Left cardiac atrium (tissue), 4 donors: ENCODE data around the gene TBCD. TPM values are rescaled to one million over a fixed set of nuclear protein-coding genes. Genes with fewer than 3 reads are reported as not detected.

Source experiments
- ATAC-seq, 2 donors: fragments of 200-7000 bp; cut with Tn5 transposase; one replicate each; pipeline ENCODE4 v1.9.1; 2020; ENCODE audit warnings: mild to moderate bottlenecking in 2 of 2, moderate library complexity in 2 of 2
- DNase-seq: peaks from one replicate; pipeline ENCODE4 v3.0.0-alpha.2; 2020
- intact Hi-C, 2 donors: fragments of 100-400 bp; cut with DNase I; formaldehyde crosslinking; loops; one replicate each; pipeline versions ENCODE4 v1.14.1 to v1.15.1; 2022 to 2023
- total RNA-seq, 2 donors: library from RNA; stranded (reverse); fragmentation: NEBNext Ultra II Directional; extraction: Animal tissue kit (Norgen Biotek cat#: 25700); gene quantifications; one replicate each; pipeline ENCODE4 v1.2.1, GENCODE V29; 2021
- donor health status: DM: no; HTN: yes; CAD: no.
- donor health status: DM: no; HTN: yes; CAD: no; lungs with severe emphysema.
- donor health status: DM: yes; HTN: yes; CAD: no.
- donor health status: Dilated cardiomyopathy.

Gene TBCD
- total RNA-seq, 2 donors from 2014 or later, result 37.0 to 59.8 TPM

- ATAC-seq, result no peak
- intact Hi-C loops, result no loop called here
- DNase-seq, result no peak
Observed at GRCh38 chr17:82802075-82802780, 50.4 kb downstream of the TBCD start.

GRCh38 chr17:82803185-82803584 lies 51.3 kb downstream of the TBCD start:
- intact Hi-C loops, result no loop called here
- ATAC-seq (no peak), DNase-seq (no peak)

GRCh38 chr17:82803606-82804005 lies 51.7 kb downstream of the TBCD start:
- intact Hi-C loops, result no loop called here

GRCh38 chr17:82804442-82805191 lies 52.8 kb downstream of the TBCD start:
- DNase-seq (peak; percentile 83), ATAC-seq (peak; percentile 91 to 92)
- intact Hi-C loops, result no loop called here

More at GRCh38 chr17:82803606-82804005, 51.7 kb downstream of the TBCD start:
- DNase-seq (no peak), ATAC-seq (no peak)

GRCh38 chr17:82805254-82805653 lies 53.4 kb downstream of the TBCD start:
- no peak for ATAC-seq
- intact Hi-C loops, result no loop called here
- DNase-seq, result no peak

- intact Hi-C loops, result no loop called here
- DNase-seq (no peak), ATAC-seq (no peak)
Observed at GRCh38 chr17:82805823-82806222, 54.0 kb downstream of the TBCD start.

GRCh38 chr17:82806645-82807044 lies 54.8 kb downstream of the TBCD start:
- intact Hi-C loops, result no loop called here
- DNase-seq, result no peak
- no peak for ATAC-seq

GRCh38 chr17:82807101-82807500 lies 55.2 kb downstream of the TBCD start:
- intact Hi-C loops, result no loop called here
- ATAC-seq (no peak), DNase-seq (no peak)

GRCh38 chr17:82807562-82807961 lies 55.7 kb downstream of the TBCD start:
- intact Hi-C loops, result no loop called here
- ATAC-seq (no peak), DNase-seq (no peak)

GRCh38 chr17:82808006-82808405 lies 56.1 kb downstream of the TBCD start:
- intact Hi-C loops, result no loop called here
- ATAC-seq, result no peak
- no peak for DNase-seq

GRCh38 chr17:82808921-82809905 lies 57.3 kb downstream of the TBCD start:
- DNase-seq, result no peak
- ATAC-seq, result no peak
- intact Hi-C loops, result no loop called here

- intact Hi-C loops, result no loop called here
- no peak for DNase-seq
- no peak for ATAC-seq
Observed at GRCh38 chr17:82810644-82811430, 59.0 kb downstream of the TBCD start.

GRCh38 chr17:82812058-82812457 lies 60.2 kb downstream of the TBCD start:
- ATAC-seq, result no peak
- intact Hi-C loops, result no loop called here
- DNase-seq, result no peak

GRCh38 chr17:82812601-82813000 lies 60.7 kb downstream of the TBCD start:
- ATAC-seq (no peak), DNase-seq (no peak)

GRCh38 chr17:82813299-82814051 lies 61.6 kb downstream of the TBCD start:
- ATAC-seq (no peak), DNase-seq (no peak)
- intact Hi-C loops, result no loop called here

More at GRCh38 chr17:82812601-82813000, 60.7 kb downstream of the TBCD start:
- intact Hi-C loops, result no loop called here

GRCh38 chr17:82814834-82815233 lies 63.0 kb downstream of the TBCD start:
- peak; percentile 11 for DNase-seq
- intact Hi-C loops, result no loop called here
- ATAC-seq, result no peak

GRCh38 chr17:82815354-82815753 lies 63.5 kb downstream of the TBCD start:
- intact Hi-C loops, result no loop called here
- ATAC-seq (no peak), DNase-seq (peak; percentile 6)

- peak; percentile 2 for DNase-seq
- no peak for ATAC-seq
- intact Hi-C loops, result no loop called here
Observed at GRCh38 chr17:82815790-82816305, 64.0 kb downstream of the TBCD start.
